GM12875 (cell line): ENCODE results near the gene RAB42.

Experiments
- H3K4me3 ChIP-seq: one replicate; pipeline ENCODE4 v1.5.1; 2011; ENCODE audit warnings: low read depth, low read length, control low read depth
- CTCF ChIP-seq: IDR thresholded peaks from 2 replicates; pipeline ENCODE4 v1.5.1; 2011; ENCODE audit warnings: low read depth, mild to moderate bottlenecking, control low read depth, inconsistent platforms, low read length, moderate library complexity, borderline replicate concordance; ENCODE audit not compliant: insufficient read depth

Gene RAB42

DNA sequence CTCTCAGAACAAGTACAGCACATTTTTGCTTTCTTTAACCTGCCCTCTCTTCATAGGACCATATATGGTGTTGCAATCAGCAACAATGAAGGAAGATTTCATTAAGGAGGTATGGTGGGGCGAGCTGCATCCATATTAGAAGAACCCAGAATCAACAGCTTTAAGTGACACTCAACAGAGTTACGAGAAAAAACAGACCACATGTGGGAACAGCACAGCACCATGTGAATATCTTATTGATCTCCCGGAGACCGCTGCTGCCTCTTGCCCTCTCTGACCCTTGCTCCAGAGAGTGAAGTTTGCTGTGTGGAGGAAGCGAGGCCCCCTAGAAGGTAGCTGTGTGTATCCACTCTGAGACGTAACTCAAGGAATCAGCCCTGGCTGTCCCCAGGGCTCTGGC is 12.9 kb downstream of the RAB42 start:
- no peak for TF ChIP-seq CTCF
- no peak overlapping the region for H3K4me3 ChIP-seq

GRCh38 chr1:28606771-28607170 is 14.7 kb downstream of the RAB42 start:
- H3K4me3 ChIP-seq, result no peak overlapping the region
- no peak for TF ChIP-seq CTCF

- TF ChIP-seq CTCF, result no peak
Observed at GRCh38 chr1:28613175-28613574, 21.1 kb downstream of the RAB42 start.

GRCh38 chr1:28631713-28632112 is 39.6 kb downstream of the RAB42 start:
- TF ChIP-seq CTCF, result no peak
- no peak overlapping the region for H3K4me3 ChIP-seq

More at GRCh38 chr1:28613175-28613574, 21.1 kb downstream of the RAB42 start:
- no peak overlapping the region for H3K4me3 ChIP-seq

DNA sequence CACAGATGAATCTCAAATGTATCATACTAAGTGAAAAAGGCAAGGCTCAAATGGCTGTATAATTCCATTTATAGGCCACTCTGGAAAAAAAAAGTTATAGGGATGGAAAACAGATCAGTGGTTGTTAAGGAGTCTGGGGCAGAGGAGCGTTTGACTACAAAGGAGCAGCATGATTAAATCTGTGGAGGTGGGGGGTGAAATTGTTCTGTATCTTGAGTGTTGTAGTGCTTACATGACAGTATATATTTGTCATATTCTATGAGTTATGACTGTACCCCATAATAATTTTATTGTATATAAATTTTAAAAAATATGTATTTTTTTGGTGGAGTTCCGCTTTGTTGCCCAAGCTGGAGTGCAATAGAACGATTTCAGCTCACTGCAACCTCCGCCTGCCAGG is 40.5 kb downstream of the RAB42 start:
- TF ChIP-seq CTCF, result no peak
- H3K4me3 ChIP-seq, result no peak overlapping the region

GRCh38 chr1:28640766-28641165 is 48.7 kb downstream of the RAB42 start:
- peak; percentile 50; the same call in 1 of the 2 replicates for TF ChIP-seq CTCF
- H3K4me3 ChIP-seq, result no peak overlapping the region

GRCh38 chr1:28642056-28642846 is 50.2 kb downstream of the RAB42 start:
- TF ChIP-seq CTCF, result no peak
- H3K4me3 ChIP-seq, result peak overlapping the region; percentile 60
